Loucy (cell line): Measurements from ENCODE around the gene RILPL2.
"Not testable (repeated sequence)": the region's sequence is repeated elsewhere in the genome, so short reads cannot be mapped to it uniquely, and the experiment has no call there.

Experiments used
- H2AFZ ChIP-seq: fragments of 200-600 bp; sonication (generic); 2 replicates; pipeline ENCODE4 v1.6.0; 2016; ENCODE audit warnings: antibody characterized with exemption, mild to moderate bottlenecking, low read length, moderate library complexity
- H3F3A ChIP-seq: fragments of 200-600 bp; 2 replicates; pipeline ENCODE4 v1.6.0; 2016; ENCODE audit warnings: antibody characterized with exemption, low read depth, mild to moderate bottlenecking
- H3K27me3 ChIP-seq: fragments of 200-600 bp; sonication (generic); 2 replicates; pipeline ENCODE4 v1.6.1; 2014; ENCODE audit warnings: low read length, mild to moderate bottlenecking; ENCODE audit not compliant: insufficient read depth, poor library complexity, severe bottlenecking
- H3K36me3 ChIP-seq: fragments of 200-600 bp; sonication (generic); 2 replicates; pipeline ENCODE4 v1.6.1; 2016; ENCODE audit warnings: low read length; ENCODE audit not compliant: insufficient read depth
- H3K4me1 ChIP-seq: fragments of 200-600 bp; sonication (generic); 2 replicates; pipeline ENCODE4 v1.5.1; 2014; ENCODE audit warnings: low read length, mild to moderate bottlenecking; ENCODE audit not compliant: insufficient read depth, poor library complexity, severe bottlenecking
- H3K4me2 ChIP-seq: fragments of 200-600 bp; sonication (generic); 2 replicates; pipeline ENCODE4 v1.6.0; 2014; ENCODE audit warnings: antibody characterized with exemption, low read length, low read depth, mild to moderate bottlenecking; ENCODE audit not compliant: poor library complexity, severe bottlenecking
- H3K4me3 ChIP-seq: fragments of 200-600 bp; sonication (generic); 2 replicates; pipeline ENCODE4 v1.5.1; 2014; ENCODE audit warnings: low read length, mild to moderate bottlenecking, mixed read lengths; ENCODE audit not compliant: poor library complexity, severe bottlenecking
- H3K79me2 ChIP-seq: fragments of 200-600 bp; sonication (generic); 2 replicates; pipeline ENCODE4 v1.6.1; 2014; ENCODE audit warnings: low read length; ENCODE audit not compliant: insufficient read depth
- H3K9ac ChIP-seq: fragments of 200-600 bp; sonication (generic); 2 replicates; pipeline ENCODE4 v1.6.0; 2014; ENCODE audit warnings: mild to moderate bottlenecking, low read depth, low read length, moderate library complexity; ENCODE audit not compliant: poor library complexity, severe bottlenecking
- H3K9me2 ChIP-seq: fragments of 200-600 bp; sonication (generic); replicated peaks from 2 replicates; pipeline ENCODE4 v1.6.1; 2016; ENCODE audit warnings: low read depth, low read length, mixed read lengths
- H3K9me3 ChIP-seq: fragments of 200-600 bp; sonication (generic); 2 replicates; pipeline ENCODE4 v1.6.1; 2014; ENCODE audit warnings: mild to moderate bottlenecking, antibody characterized with exemption, low read length, low read depth; ENCODE audit not compliant: insufficient read depth
- H4K20me1 ChIP-seq: fragments of 200-600 bp; sonication (generic); 2 replicates; pipeline ENCODE4 v1.6.0; 2014; ENCODE audit warnings: antibody characterized with exemption, low read length, mild to moderate bottlenecking; ENCODE audit not compliant: insufficient read depth, poor library complexity, severe bottlenecking
- EZH2phosphoT487 ChIP-seq: fragments of 200-600 bp; IDR thresholded peaks from 2 replicates; pipeline ENCODE4 v1.6.1; 2018; ENCODE audit warnings: antibody characterized with exemption, mild to moderate bottlenecking, moderate library complexity, borderline replicate concordance
- TF ChIP-seq, protein P1 (sequence below): fragments of 200-600 bp; sonication (generic); conservative IDR thresholded peaks from 2 replicates; pipeline ENCODE4 v1.5.1; 2014; ENCODE audit warnings: mild to moderate bottlenecking, antibody characterized with exemption, low read length

RILPL2 gene

GRCh38 chr12:123435636-123436016, 858 bp downstream of the RILPL2 start:
- H3K9me2 ChIP-seq: no peaks in the 10 kb centered on the region
- no peak for TF ChIP-seq EZH2phosphoT487
- TF ChIP-seq, protein P1, sequence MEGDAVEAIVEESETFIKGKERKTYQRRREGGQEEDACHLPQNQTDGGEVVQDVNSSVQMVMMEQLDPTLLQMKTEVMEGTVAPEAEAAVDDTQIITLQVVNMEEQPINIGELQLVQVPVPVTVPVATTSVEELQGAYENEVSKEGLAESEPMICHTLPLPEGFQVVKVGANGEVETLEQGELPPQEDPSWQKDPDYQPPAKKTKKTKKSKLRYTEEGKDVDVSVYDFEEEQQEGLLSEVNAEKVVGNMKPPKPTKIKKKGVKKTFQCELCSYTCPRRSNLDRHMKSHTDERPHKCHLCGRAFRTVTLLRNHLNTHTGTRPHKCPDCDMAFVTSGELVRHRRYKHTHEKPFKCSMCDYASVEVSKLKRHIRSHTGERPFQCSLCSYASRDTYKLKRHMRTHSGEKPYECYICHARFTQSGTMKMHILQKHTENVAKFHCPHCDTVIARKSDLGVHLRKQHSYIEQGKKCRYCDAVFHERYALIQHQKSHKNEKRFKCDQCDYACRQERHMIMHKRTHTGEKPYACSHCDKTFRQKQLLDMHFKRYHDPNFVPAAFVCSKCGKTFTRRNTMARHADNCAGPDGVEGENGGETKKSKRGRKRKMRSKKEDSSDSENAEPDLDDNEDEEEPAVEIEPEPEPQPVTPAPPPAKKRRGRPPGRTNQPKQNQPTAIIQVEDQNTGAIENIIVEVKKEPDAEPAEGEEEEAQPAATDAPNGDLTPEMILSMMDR: no peak
- H3K4me2 ChIP-seq: peak overlapping the region; percentile 71
- H3K4me1 ChIP-seq: peaks cover 31% of the 10 kb centered on the region
- H3K9me3 ChIP-seq: no peaks in the 10 kb centered on the region
- H3K9ac ChIP-seq: peak overlapping the region; percentile 73
- H3F3A ChIP-seq: no peaks in the 10 kb centered on the region
- H2AFZ ChIP-seq: peak overlapping the region; percentile 86; the same call in 1 of the 2 replicates
- no peaks in the 10 kb centered on the region for H4K20me1 ChIP-seq
- no peaks in the 10 kb centered on the region for H3K36me3 ChIP-seq
- peak overlapping the region; percentile 80 for H3K4me3 ChIP-seq
- H3K79me2 ChIP-seq: peaks cover 40% of the 10 kb centered on the region
- H3K27me3 ChIP-seq: no peaks in the 10 kb centered on the region

DNA sequence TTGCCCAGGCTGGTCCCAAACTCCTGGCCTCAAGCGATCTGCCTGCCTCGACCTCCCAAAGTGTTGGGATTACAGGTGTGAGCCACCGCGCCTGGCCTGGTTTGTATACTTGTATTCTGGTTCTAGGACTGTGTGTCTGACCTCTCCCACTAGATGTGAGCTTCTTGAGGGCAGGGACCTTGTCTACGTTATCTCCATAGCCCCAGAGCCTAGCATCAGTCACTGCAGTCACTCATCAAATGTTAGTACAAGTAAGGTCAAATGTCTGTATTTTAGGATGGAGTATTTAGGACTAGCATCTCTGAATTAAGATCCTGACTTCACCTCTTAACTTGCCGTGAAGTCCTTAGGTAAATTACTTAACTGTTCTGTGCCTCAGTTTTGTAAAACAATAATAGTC, 2.9 kb downstream of the RILPL2 start:
- no peaks in the 10 kb centered on the region for H3K36me3 ChIP-seq
- H3F3A ChIP-seq: no peaks in the 10 kb centered on the region
- peaks cover 31% of the 10 kb centered on the region for H3K4me1 ChIP-seq
- H3K4me2 ChIP-seq: peak overlapping the region; percentile 71
- H3K9ac ChIP-seq: peak overlapping the region; percentile 26
- no peaks in the 10 kb centered on the region for H3K9me3 ChIP-seq
- no peak overlapping the region for H2AFZ ChIP-seq
- peak overlapping the region; percentile 54 for H3K4me3 ChIP-seq
- H3K27me3 ChIP-seq: no peaks in the 10 kb centered on the region
- no peaks in the 10 kb centered on the region for H4K20me1 ChIP-seq
- peaks cover 40% of the 10 kb centered on the region for H3K79me2 ChIP-seq
- TF ChIP-seq, protein P1: no peak
- TF ChIP-seq EZH2phosphoT487: no peak
- no peaks in the 10 kb centered on the region for H3K9me2 ChIP-seq

DNA sequence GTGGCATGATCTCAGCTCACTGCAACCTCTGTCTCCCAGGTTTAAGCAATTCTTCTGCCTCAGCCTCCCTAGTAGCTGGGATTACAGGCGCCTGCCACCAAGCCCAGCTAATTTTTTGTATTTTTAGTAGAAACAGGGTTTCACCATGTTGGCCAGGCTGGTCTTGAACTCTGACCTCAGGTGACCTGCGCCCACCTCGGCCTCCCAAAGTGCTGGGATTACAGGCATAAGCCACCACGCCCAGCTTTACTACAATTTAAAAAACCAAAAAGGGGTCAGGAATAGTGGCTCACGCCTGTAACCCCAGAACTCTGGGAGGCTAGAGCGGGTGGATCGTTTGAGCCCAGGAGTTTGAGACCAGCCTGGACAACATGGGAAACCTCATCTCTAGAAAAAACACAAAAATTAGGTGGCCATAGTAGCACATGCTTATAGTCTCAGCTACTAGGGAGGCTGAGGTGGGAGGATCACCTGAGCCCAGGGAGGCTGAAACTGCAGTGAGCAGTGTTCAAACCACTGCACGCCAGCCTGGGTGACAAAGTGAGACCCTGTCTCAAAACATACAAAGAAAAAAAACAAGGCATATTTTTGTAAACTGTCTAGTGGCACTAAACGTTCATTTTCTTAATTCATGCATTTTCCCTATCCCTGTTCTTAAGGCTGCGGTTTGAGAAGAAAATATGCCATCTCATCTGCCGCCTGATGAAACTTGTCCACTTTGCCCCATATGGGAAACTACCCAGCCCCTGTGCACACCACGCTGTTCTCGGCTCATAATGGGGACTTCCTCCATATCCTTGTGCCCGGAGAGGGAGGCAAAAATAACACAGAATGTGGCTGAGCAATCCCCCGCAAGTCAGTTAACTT, 4.3 kb downstream of the RILPL2 start:
- H3F3A ChIP-seq, H3K27me3 ChIP-seq, H3K36me3 ChIP-seq, H3K9me3 ChIP-seq, H3K9me2 ChIP-seq, H2AFZ ChIP-seq, H4K20me1 ChIP-seq: not testable (repeated sequence)
- Histone ChIP-seq H3K9ac (peak overlapping the region; percentile 26), H3K4me2 (peak overlapping the region; percentile 71), H3K4me3 (peak overlapping the region; percentile 57), H3K79me2 (peaks cover 40% of the 10 kb centered on the region), H3K4me1 (peaks cover 31% of the 10 kb centered on the region)

- not testable (repeated sequence) for H3K36me3 ChIP-seq, H3K4me2 ChIP-seq, H3F3A ChIP-seq, H3K9ac ChIP-seq, H3K9me3 ChIP-seq, H3K9me2 ChIP-seq, H2AFZ ChIP-seq, H3K27me3 ChIP-seq, H3K4me3 ChIP-seq, H4K20me1 ChIP-seq
- H3K4me1 ChIP-seq: peaks cover 14% of the 10 kb centered on the region
- H3K79me2 ChIP-seq: peaks cover 17% of the 10 kb centered on the region
Measured at GRCh38 chr12:123429101-123429500, 7.4 kb downstream of the RILPL2 start.
